ENCODE data around the gene IP6K1.

DNA sequence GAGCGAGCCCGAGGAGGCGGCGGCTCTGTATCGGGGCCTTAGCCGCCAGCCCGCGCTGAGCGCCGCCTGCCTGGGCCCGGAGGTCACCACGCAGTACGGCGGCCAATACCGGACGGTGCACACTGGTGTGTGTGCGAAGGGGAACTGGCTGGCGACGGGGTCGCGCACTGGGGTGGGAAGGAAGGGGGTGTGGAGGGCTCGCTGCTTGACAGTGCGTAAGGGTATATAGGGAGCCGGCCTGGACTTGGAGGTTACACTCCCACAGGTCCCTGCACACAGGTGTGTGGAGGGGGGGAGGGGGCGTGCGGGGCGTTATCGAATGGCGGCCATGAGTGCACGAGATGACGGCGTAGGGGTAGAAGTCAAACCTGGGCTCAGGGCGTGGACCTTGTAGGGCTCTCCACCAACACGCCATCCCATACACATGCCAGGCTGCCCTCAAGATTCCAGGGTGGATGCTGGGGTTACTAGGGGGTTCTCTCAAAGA lies 111.8 kb downstream of the IP6K1 start:
- TF ChIP-seq FOXA1 (IDR thresholded peaks at IDR 0.05) (no peak), FOXK2 (IDR thresholded peaks at IDR 0.05) (no peak), SUZ12 (IDR thresholded peaks at IDR 0.05) (no peak), SP1 (IDR thresholded peaks at IDR 0.05) (no peak)
- TF ChIP-seq, protein P1, sequence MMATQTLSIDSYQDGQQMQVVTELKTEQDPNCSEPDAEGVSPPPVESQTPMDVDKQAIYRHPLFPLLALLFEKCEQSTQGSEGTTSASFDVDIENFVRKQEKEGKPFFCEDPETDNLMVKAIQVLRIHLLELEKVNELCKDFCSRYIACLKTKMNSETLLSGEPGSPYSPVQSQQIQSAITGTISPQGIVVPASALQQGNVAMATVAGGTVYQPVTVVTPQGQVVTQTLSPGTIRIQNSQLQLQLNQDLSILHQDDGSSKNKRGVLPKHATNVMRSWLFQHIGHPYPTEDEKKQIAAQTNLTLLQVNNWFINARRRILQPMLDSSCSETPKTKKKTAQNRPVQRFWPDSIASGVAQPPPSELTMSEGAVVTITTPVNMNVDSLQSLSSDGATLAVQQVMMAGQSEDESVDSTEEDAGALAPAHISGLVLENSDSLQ (IDR thresholded peaks at IDR 0.05), result no peak
